ENCODE data around the gene CCSER1. TPM values are rescaled to one million over a fixed set of nuclear protein-coding genes. Genes with fewer than 3 reads are reported as not detected.
"Not testable (repeated sequence)": the region's sequence is repeated elsewhere in the genome, so short reads cannot be mapped to it uniquely, and the experiment has no call there.

Gene CCSER1
- total and polyA plus RNA-seq, 8 donors: 2.0 to 9.0 (median 4.2) TPM

DNA sequence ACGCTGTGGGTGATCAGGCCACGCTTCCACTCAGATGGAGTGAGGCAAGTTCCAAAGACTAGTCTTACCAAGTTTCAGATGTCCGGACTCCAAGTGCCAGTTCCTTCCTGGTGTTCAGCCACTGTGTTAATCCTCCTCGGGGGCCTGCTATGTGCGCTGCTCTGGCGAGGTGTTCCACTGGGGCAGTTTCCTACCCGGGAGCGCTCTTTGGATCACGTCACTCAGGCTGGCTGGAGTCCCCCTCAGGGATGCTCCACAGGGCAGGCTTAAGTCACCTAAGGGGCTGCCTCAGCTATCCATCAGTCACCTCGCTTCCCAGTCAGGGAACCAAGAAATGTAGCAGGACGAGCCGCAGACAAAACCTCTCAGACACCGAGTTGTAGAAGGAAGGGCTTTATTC, 1231.4 kb downstream of the CCSER1 start:
- H3K4me3 ChIP-seq; intact Hi-C loops (cut with DNase I); ATAC-seq; H3K36me3 ChIP-seq; H3K27ac ChIP-seq; DNase-seq; H3K27me3 ChIP-seq; H3K4me1 ChIP-seq: not testable (repeated sequence)
- H3K9me3 ChIP-seq: peaks cover 0 to 25% of the 10 kb centered on the region in 2 donors

DNA sequence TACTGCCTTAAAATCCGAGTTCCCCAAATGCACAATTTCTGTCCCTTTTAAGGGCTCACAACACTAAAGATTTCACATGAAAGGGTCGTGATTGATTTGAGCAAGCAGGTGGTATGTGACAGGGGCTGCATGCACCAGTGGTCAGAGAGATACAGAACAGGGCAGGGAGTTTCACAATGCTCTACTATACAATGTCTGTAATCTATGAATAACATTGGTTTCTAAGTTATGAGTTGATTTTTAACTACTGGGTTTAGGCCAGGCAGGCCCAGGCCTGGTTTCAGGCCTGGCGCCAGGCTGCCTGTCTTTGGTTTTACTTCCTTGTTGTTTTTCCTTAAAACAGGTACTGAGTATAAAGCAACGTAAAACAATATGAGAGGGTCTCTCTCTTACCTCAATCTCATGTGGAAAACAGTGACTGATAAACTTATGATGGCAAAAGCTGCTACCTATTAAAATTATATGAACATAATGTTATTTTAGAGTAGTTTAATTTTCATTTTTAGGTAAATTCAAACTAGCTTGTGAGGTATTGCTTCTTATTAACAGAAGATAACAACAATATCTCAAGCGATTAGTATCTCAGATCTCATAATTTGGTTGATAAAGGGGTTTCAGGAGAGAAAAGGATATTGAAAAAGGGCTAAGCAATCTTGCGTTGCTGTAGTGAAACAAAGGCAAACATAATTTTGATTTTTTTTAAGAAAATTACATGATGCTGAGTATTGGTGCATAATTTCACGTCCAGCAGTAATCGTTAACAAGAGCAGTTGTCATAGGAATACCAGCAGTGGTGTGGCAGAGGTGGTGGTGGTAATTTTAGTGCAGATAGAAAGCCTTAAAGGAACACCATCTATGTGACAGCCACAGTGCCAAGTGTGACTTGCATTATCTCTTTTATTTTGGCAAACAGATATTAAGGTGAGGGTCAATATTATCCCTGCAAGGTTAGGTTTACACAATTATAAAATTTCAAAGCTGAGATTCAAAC, 1232.1 kb downstream of the CCSER1 start:
- peaks cover 0 to 18% of the 10 kb centered on the region in 2 donors for H3K9me3 ChIP-seq
- H3K36me3 ChIP-seq: no peaks in the 10 kb centered on the region
- DNase-seq (no peak), ATAC-seq (no peak)
- H3K4me1 ChIP-seq: no peaks in the 10 kb centered on the region
- intact Hi-C loops (cut with DNase I): no loop called here
- no peak overlapping the region for H3K4me3 ChIP-seq
- H3K27me3 ChIP-seq: no peaks in the 10 kb centered on the region
- TF ChIP-seq, protein P1, sequence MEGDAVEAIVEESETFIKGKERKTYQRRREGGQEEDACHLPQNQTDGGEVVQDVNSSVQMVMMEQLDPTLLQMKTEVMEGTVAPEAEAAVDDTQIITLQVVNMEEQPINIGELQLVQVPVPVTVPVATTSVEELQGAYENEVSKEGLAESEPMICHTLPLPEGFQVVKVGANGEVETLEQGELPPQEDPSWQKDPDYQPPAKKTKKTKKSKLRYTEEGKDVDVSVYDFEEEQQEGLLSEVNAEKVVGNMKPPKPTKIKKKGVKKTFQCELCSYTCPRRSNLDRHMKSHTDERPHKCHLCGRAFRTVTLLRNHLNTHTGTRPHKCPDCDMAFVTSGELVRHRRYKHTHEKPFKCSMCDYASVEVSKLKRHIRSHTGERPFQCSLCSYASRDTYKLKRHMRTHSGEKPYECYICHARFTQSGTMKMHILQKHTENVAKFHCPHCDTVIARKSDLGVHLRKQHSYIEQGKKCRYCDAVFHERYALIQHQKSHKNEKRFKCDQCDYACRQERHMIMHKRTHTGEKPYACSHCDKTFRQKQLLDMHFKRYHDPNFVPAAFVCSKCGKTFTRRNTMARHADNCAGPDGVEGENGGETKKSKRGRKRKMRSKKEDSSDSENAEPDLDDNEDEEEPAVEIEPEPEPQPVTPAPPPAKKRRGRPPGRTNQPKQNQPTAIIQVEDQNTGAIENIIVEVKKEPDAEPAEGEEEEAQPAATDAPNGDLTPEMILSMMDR (IDR thresholded peaks at IDR 0.05): no peak
- no peak overlapping the region for H3K27ac ChIP-seq

DNA sequence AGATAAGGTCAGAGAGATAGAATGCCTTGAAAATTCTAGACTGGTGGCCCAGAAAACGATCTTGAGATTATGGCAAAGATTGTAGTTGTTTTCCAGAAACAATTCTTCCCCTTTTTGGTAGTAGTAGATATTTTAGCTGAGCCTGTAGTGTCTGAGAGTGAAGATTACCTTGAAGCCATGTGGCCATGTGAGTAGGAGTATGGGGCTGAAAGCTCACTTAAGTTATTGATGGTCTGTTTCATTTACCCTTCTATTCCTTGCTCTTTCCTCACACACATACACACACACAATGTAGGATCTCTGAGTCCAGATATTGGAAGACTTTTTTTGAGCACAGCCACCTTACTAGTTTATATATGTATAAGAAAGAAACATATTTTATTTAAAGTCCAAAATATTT, 1234.9 kb downstream of the CCSER1 start:
- TF ChIP-seq, protein P1 (IDR thresholded peaks at IDR 0.05): no peak
- no peaks in the 10 kb centered on the region for H3K36me3 ChIP-seq
- no peak overlapping the region for H3K4me3 ChIP-seq
- no peaks in the 10 kb centered on the region for H3K9me3 ChIP-seq
- no peak for ATAC-seq
- H3K27me3 ChIP-seq: no peaks in the 10 kb centered on the region
- intact Hi-C loops (cut with DNase I): no loop called here
- H3K4me1 ChIP-seq: no peaks in the 10 kb centered on the region
- no peak for DNase-seq
- H3K27ac ChIP-seq: no peak overlapping the region

DNA sequence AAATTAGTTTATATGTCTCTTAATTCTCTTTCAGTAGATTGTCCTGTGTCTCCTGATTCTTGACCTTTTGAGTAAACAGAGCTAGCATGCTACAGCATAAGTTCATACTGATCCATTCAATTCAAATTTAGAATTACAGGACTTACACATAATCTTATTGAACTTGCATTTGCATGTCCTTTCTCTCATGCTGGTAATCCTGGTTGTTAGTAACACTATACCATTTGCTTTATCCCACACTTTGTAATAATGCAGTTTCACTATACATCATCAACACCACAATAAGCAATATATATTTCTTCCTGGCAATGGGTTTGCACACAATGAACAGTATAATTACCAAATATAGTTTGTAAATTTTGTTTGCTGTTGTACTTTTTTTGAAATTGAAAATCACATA, 1239.4 kb downstream of the CCSER1 start:
- Histone ChIP-seq H3K27me3 (no peaks in the 10 kb centered on the region), H3K27ac (no peak overlapping the region), H3K4me1 (no peaks in the 10 kb centered on the region), H3K36me3 (no peaks in the 10 kb centered on the region), H3K4me3 (no peak overlapping the region), H3K9me3 (no peaks in the 10 kb centered on the region)
- TF ChIP-seq, protein P1 (IDR thresholded peaks at IDR 0.05): no peak
- ATAC-seq (no peak), DNase-seq (no peak)
- intact Hi-C loops (cut with DNase I): no loop called here

DNA sequence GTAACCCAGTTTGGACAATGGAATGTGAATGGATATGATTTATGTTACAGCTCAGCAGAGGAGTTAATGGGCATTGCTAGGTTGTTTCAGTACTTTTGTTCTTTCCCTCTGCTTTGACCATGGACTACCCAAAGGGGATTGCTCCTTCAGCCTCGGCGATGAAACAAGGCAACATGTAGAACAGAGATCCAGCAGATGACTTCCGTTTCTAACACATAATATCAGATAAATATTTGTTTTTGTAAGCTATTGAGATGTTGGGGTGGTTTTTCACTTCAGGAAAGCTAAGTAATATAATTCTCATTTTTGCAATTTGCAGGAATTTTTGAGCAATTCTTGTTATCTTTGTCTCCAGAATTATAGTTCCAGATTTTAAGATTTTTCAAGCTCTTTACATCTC, 1241.9 kb downstream of the CCSER1 start:
- ATAC-seq: no peak
- Histone ChIP-seq H3K36me3 (no peaks in the 10 kb centered on the region), H3K27ac (no peak overlapping the region), H3K4me3 (no peak overlapping the region), H3K4me1 (no peaks in the 10 kb centered on the region), H3K9me3 (peaks cover 0 to 2% of the 10 kb centered on the region in 2 donors), H3K27me3 (no peaks in the 10 kb centered on the region)
- TF ChIP-seq, protein P1 (IDR thresholded peaks at IDR 0.05): no peak
- DNase-seq: peak in 2 of 4 donors; percentile 15 to 22
- intact Hi-C loops (cut with DNase I): no loop called here
